ENCODE measurements around the gene PHLDB1.

DNA sequence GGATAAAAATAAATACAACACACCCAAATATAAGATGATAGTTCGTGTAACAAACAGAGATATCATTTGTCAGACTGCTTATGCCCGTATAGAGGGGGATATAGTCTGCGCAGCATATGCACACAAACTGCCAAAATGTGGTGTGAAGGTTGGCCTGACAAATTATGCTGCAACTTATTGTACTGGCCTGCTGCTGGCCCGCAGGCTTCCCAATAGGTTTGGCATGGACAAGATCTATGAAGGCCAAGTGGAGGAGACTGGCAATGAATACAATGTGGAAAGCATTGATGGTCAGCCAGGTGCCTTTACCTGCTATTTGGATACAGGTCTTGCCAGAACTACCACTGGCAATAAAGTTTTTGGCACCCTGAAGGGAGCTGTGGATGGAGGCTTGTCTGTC lies 46.6 kb upstream of the PHLDB1 start:
- TF ChIP-seq, protein P1, sequence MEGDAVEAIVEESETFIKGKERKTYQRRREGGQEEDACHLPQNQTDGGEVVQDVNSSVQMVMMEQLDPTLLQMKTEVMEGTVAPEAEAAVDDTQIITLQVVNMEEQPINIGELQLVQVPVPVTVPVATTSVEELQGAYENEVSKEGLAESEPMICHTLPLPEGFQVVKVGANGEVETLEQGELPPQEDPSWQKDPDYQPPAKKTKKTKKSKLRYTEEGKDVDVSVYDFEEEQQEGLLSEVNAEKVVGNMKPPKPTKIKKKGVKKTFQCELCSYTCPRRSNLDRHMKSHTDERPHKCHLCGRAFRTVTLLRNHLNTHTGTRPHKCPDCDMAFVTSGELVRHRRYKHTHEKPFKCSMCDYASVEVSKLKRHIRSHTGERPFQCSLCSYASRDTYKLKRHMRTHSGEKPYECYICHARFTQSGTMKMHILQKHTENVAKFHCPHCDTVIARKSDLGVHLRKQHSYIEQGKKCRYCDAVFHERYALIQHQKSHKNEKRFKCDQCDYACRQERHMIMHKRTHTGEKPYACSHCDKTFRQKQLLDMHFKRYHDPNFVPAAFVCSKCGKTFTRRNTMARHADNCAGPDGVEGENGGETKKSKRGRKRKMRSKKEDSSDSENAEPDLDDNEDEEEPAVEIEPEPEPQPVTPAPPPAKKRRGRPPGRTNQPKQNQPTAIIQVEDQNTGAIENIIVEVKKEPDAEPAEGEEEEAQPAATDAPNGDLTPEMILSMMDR (IDR thresholded peaks at IDR 0.05), result no peak
- no peak for TF ChIP-seq POLR2A (IDR thresholded peaks at IDR 0.05)
